NCI-H2081 (cell line): Measurements from ENCODE around the gene C6orf47.

Experiments
- DNase-seq, 2 experiments: peaks; one replicate each; lab custom pipeline; 2025; lab: John Stamatoyannopoulos, UW

Gene C6orf47

GRCh38 chr6:31687860-31688693, 27.5 kb upstream of the C6orf47 start:
- no peak for DNase-seq

- no peak for DNase-seq
These were observed 26.7 kb upstream of the C6orf47 start for GRCh38 chr6:31687321-31687720.

DNA sequence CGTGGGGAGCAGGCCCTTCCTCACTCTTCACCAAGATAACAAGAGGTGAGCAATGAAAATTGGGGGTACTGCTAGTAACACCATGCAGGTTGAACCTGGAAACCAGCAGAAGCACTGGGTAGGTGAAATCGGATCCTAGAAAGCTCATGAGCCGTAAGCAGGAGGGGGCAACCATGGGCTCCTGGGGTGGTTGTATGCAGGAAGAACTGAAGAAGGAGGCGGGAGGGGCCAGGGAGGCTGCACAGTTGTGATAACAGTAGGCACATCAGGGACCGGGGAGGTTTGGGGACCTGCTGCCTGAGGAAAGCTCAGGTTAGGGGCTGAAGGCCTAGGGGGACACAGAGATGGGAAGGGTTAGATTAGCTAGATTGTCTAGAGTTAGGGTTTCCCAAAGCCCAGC, 25.9 kb upstream of the C6orf47 start:
- DNase-seq: no peak

DNA sequence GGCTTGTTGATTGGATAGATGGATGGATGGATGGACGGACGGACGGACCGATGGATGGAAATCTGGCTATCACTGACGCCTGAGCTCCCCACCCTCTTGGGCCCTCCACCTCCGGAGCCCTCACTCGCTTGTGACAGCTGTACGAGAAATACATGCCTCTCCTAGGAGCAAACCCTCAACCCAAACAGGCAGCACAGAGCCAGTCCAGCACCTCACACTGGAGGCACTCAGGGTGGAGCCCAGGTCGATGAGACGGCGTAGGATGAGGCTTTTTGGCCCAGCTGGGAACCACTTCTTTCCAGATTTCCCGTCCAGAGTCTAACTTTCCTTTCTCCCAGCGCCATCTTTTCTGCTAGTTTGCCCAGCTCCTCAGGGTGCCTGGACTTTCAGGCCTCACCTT, 23.0 kb upstream of the C6orf47 start:
- DNase-seq: no peak

DNA sequence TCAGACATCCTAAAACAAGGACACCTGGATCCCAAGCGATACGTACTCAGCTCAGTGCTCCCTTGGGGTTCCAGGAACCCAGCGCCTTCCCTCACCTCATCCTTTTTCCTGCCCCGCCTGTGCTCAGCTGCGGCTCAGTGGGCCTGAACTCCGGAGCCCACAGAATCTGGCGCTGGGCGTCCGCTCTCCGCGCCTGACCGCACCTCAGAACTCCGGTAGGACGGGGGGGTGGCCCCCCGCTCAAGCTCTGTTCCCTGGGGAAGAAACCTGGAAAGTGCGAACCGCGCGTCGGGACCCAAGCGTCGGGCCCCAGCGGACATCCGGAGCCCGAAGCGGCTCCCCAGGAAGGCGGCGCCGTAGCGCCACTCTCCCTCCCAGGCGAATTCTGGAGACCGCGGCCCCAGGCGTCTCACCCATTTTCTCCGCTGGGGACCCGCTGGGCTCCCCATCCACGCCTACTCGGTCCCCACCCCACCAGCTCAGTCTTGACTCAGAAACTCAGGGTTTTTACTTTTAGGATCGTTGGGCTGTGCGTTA, 20.6 kb upstream of the C6orf47 start:
- DNase-seq: peak; percentile 28 to 56

- DNase-seq: peak; percentile 74 to 77
These were observed 19.9 kb upstream of the C6orf47 start, which contains the start of gene LY6G5C for GRCh38 chr6:31680226-31681134. Gene LY6G5C (minus strand): TSS chr6:31681067. CDS start chr6:31680373, 694 bp downstream.

DNA sequence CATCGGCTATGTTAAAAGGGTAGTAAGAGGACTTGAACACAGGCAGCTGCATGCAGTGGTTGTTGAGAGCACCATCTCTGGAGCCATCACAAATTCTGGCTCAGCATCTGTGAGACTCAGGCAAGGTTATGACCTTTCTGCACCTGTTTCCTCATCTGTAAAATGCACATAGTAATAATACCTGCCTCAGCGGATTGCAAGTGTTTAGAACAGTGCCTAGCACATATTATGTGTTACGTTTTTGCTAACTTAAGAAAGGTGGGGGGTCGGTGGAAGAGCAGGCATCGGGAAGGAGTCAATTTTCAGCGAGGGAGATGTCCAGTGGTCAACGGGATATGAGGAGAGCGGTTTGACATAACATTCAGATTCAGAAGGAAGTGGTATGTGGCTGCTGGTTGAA, 17.4 kb upstream of the C6orf47 start:
- no peak for DNase-seq

DNA sequence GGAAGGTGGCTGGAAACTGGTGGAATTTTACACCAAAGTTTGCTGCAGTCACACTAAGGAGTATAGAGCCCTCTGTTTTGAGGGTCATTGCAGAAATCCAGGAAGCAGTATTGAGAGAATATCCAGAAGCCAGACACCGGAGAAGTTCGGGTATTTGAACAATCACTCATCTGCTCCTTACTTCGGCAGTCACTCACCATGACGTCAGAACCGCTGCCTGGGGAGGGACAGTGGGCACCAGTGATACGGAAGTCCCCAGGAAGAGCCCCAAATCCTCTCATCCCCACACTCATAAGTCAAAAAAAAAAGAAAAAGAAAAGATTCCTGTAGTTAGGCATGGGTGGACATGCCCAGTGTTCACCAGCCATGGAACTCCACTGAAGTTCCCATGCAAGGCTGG, 16.3 kb upstream of the C6orf47 start:
- DNase-seq: no peak

DNA sequence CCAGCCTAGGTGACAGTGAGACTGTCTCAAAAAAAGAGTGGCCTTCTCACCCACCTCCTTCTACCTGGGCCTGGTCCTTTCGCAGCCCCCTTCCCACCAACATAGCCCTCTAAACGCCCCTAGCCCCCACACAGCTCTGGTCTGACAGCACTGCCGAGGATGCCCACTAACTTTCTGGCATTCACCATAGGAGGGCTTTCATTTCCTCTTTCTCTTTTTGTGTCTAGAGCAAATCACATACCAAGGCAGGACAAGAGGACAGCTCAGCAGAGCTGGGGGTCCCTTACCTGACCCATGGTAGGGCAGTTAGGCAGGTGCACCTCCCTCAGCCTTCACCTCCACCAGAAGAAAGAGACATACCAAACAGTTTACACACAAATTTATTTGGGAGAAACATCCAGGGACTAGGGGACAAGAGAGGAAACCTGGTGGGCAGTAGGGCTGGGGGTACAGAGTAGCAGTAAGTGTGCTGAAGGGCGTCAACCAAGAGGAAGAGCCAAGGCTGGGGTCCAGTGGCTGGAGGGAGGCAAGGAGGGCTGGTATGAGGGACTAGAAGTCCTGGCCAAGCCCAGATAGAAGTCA, 15.8 kb upstream of the C6orf47 start:
- DNase-seq: no peak

GRCh38 chr6:31669676-31670075, 9.1 kb upstream of the C6orf47 start, which contains the start of gene LY6G5B:
Gene LY6G5B (plus strand): TSS chr6:31669976. CDS start chr6:31670951, 975 bp downstream.
- no peak for DNase-seq

DNA sequence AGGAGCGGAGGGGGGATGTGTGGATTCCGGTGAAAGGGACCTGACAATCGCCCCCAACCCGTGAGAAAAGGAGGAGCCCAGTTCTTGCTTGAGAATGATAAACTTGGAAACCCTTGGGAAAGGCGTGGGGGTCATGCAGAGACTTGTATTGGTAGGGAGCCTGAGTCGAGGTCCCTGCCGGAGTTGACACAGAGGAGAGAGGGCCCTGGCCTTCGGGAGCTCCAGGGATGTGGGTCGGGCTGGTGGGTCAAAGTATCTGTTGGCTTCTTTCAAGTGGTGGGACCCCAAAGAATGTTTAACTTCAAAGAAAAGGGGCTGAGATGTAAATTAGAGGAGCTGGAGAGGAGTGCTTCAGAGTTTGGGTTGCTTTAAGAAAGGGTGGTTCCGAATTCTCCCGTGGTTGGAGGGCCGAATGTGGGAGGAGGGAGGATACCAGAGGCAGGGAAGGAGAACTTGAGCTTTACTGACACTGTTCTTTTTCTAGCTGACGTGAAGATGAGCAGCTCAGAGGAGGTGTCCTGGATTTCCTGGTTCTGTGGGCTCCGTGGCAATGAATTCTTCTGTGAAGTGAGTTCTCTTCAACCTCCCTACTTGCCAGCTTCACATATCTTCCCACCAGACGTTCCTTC, 5.9 kb upstream of the C6orf47 start:
- no peak for DNase-seq

- DNase-seq: peak; percentile 97 to 98
These were observed 5.1 kb upstream of the C6orf47 start, which contains the start of gene CSNK2B for GRCh38 chr6:31665501-31666336. Gene CSNK2B (plus strand): TSS chr6:31666080. CDS start chr6:31666832, 752 bp downstream.

DNA sequence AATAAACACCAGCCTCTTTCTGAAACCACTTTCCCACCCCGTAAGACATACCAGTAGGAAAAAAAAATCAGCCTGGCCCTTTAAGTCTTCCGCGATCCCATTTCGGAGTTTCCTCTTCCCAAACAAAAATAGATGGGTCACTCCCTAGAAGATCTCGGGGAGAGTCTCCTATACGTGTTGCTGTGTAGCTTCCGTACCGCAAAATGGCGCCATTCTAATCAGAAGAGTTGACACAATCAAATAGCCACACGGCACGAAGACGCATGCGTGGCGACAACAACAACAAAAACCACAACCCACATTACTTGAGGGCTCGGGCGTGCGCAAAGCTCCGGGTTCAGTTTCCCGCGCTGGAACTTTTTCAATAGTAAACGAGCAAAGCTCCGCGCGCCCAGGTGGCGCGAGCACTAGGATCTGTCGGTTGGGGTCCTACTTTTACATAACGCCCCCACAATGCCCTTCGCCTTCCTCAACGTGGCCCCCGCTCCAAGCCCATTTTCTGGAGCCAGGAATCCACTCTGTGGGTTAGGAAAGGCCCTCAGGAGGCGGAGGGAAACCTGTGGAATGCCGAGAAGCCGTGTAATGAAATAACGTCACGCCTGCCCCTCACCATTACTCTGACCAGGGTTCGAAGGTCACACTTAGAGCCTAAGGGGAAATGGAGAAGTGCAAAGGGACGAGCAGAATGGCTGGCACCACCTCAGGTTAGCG, 4.4 kb upstream of the C6orf47 start, which contains the start of gene GPANK1:
GPANK1 (minus strand) TSS at position 208 of the 711 bp plus-strand sequence. CDS start 519 bp downstream, outside the sequence.
- DNase-seq: peak; percentile 82 to 95

- peak in 1 of 2 experiments; percentile 29 for DNase-seq
These were observed 3.6 kb upstream of the C6orf47 start for GRCh38 chr6:31663961-31664789.

DNA sequence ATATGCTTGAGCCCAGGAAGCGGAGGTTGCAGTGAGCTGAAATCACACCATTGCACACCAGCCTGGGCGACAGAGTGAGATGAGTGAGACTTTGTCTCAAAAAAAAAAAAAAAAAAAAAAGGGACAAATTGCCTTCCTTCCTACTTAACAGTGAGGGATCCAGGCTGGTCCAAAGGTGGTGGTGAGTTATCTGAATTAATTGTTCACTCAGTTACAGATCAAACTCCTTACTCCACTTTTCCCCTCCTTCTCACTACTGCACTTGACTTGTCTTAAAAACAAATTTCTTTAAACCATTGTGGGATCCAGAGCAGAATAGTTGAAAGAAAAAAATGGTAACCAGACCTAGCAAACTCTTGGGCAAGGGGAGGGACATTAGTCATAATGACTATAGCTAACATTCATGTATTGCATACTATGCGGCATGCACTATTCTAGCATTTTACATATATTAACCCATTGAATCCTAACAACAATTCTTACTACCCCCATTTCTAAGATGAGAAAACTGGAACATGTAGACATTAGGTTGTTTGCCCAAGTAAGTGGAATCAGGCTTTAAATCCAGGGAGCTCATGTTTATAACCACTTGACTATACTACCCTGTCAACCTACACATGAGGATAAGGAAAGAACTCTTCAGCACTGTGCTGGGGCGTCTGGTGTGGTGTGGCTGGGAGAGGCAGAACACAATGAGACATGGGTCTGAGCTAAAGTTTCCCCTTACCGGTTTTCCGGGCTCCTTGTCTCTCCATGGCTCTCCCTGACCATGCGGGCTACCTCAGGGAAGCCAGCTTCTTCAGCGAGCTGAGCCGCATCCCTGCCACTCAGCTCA, 2.8 kb upstream of the C6orf47 start:
- no peak for DNase-seq

DNA sequence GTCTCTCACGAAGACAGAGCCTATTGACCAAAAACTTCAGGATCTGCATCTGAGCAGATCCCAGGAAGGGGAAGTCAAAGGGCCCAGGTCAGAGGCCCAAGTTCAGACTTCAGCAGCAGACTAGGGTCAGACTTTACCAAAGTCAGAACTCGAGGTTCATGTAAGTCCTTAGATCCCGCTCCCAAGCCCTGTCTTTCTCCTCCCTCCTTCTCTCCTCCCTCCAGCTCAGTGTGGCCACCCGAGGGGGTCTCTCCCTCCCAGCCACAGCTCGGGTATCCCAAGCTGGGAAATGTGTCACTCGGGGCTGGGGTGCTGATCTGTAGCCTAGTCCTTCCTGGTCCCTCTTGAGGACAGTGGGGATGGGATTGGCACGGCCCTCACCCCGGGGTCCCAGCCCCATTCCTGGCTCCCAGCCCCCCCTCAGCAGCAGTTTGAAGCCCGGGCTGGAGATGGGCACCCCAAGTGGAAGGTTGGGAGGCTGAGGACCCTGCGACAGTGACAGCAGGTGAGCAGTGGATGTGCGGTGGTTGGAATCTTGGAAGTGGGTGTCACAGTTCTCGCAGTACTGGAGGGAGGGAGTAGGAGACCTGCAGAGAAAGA, 1.6 kb upstream of the C6orf47 start:
- DNase-seq: no peak
